Mammary epithelial cell (primary cell): ENCODE data around the gene ACADL.

ENCODE experiments used
- EZH2 ChIP-seq: IDR thresholded peaks from 2 replicates; pipeline ENCODE4 v1.6.1; 2012; ENCODE audit warnings: low read length, inconsistent platforms, borderline replicate concordance
- TF ChIP-seq, protein P1 (sequence below), 2 donors: IDR thresholded peaks in 1 of 2; conservative IDR thresholded peaks in 1 of 2; 2 replicates each; pipeline ENCODE4 v1.5.1; 2011 to 2012; ENCODE audit warnings: inconsistent platforms in 2 of 2, low read length in 2 of 2, mild to moderate bottlenecking in 2 of 2, control low read depth in 1 of 2, low read depth in 1 of 2; ENCODE audit not compliant: insufficient read depth in 1 of 2; ENCODE audit errors: extremely low read depth in 1 of 2

DNA sequence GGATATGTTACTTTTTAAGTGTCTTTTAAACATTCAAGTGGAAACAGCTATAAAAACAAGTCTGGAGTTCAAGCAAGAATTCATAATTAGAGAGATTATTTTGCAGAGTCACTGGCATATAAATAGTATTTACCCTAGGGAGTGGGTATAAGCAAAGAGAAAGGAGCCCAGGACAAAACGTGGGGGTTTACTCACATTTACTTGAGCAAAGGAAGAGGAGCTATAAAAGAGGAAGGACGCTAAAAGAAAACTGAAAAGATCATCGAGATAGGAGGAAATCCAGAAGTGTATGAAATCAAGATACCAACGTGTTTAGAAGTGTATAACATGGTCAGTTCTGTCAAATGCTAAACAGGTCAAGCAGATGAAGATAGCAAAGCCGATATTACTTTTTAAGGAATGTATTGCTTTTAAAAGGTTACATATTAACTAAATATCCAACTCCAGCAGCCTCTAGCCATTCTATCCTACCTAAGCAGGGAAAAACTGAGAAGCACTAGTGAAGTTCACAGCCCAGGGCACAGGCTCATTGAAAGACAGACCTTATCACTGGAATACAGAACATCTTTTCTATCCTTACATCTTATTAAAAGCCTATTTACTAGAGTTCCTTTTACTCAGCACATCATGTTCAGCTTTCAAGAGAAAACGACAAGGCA, 62.7 kb downstream of the ACADL start:
- TF ChIP-seq, protein P1, sequence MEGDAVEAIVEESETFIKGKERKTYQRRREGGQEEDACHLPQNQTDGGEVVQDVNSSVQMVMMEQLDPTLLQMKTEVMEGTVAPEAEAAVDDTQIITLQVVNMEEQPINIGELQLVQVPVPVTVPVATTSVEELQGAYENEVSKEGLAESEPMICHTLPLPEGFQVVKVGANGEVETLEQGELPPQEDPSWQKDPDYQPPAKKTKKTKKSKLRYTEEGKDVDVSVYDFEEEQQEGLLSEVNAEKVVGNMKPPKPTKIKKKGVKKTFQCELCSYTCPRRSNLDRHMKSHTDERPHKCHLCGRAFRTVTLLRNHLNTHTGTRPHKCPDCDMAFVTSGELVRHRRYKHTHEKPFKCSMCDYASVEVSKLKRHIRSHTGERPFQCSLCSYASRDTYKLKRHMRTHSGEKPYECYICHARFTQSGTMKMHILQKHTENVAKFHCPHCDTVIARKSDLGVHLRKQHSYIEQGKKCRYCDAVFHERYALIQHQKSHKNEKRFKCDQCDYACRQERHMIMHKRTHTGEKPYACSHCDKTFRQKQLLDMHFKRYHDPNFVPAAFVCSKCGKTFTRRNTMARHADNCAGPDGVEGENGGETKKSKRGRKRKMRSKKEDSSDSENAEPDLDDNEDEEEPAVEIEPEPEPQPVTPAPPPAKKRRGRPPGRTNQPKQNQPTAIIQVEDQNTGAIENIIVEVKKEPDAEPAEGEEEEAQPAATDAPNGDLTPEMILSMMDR (conservative IDR thresholded peaks at IDR 0.05 in 1 of 2, IDR thresholded peaks at IDR 0.05 in 1 of 2; ENCODE audit: extremely low read depth in 1 of 2, insufficient read depth in 1 of 2, low read depth in 1 of 2, low read length in 2 of 2), result no peak
- no peak for TF ChIP-seq EZH2
